OCI-LY7 (cell line): ENCODE results near the gene ADCY3.

ENCODE experiments used
- EZH2phosphoT487 ChIP-seq: fragments of 200-600 bp; sonication (generic); IDR thresholded peaks from 2 replicates; pipeline ENCODE4 v1.6.1; 2018; ENCODE audit warnings: low read depth, borderline replicate concordance, mild to moderate bottlenecking, mixed run types, antibody characterized with exemption, low read length, moderate library complexity, mixed read lengths
- TF ChIP-seq, protein P1 (sequence below): fragments of 200-600 bp; sonication (generic); conservative IDR thresholded peaks from 2 replicates; pipeline ENCODE4 v1.5.1; 2014; ENCODE audit warnings: mild to moderate bottlenecking, antibody characterized with exemption, low read length, moderate library complexity, mixed read lengths

DNA sequence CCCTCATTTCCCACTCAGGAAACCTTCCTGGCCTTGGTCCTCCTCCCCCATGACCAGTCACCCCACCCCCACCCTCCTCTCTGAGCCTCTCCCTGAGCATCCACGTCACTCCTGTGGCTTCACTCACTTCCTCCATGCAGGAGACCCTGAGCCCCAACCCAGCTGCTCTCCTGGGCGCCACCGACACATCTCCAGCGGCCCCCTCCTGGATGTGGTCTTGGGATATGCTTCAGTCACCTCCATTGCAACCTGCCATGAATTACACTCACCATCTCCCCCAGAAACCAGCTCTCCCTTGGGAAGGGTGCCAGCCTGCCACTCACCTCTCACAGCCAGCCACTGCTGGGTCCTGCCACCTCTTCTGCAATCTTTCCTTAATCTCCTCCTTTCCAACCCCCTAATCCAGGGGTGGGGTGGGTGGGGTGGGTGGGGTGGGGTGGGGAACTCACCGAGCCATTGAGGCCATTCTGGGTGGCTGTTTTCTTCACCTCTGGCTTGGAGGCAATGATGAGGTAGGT, 82.0 kb downstream of the ADCY3 start:
- TF ChIP-seq, protein P1, sequence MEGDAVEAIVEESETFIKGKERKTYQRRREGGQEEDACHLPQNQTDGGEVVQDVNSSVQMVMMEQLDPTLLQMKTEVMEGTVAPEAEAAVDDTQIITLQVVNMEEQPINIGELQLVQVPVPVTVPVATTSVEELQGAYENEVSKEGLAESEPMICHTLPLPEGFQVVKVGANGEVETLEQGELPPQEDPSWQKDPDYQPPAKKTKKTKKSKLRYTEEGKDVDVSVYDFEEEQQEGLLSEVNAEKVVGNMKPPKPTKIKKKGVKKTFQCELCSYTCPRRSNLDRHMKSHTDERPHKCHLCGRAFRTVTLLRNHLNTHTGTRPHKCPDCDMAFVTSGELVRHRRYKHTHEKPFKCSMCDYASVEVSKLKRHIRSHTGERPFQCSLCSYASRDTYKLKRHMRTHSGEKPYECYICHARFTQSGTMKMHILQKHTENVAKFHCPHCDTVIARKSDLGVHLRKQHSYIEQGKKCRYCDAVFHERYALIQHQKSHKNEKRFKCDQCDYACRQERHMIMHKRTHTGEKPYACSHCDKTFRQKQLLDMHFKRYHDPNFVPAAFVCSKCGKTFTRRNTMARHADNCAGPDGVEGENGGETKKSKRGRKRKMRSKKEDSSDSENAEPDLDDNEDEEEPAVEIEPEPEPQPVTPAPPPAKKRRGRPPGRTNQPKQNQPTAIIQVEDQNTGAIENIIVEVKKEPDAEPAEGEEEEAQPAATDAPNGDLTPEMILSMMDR = no peak
- TF ChIP-seq EZH2phosphoT487 = no peak
